LNCAP (cell line): ENCODE results near the gene MTNR1A.

Experiments used
- CTCF ChIP-seq: fragments of 450-650 bp; IDR thresholded peaks from 2 replicates; pipeline ENCODE4 v1.5.1; 2017; ENCODE audit warnings: mild to moderate bottlenecking

Gene MTNR1A

GRCh38 chr4:186560647-186561046 lies 5.3 kb upstream of the MTNR1A start:
- no peak for TF ChIP-seq CTCF

GRCh38 chr4:186557486-186557885 lies 2.1 kb upstream of the MTNR1A start:
- TF ChIP-seq CTCF: no peak

GRCh38 chr4:186557061-186557460 lies 1.7 kb upstream of the MTNR1A start:
- no peak for TF ChIP-seq CTCF

- peak; percentile 47 for TF ChIP-seq CTCF
These were observed 841 bp downstream of the MTNR1A start for GRCh38 chr4:186554539-186554913.

- no peak for TF ChIP-seq CTCF
These were observed 1.6 kb downstream of the MTNR1A start for GRCh38 chr4:186553717-186554116.

- TF ChIP-seq CTCF: no peak
These were observed 3.5 kb downstream of the MTNR1A start for GRCh38 chr4:186551849-186552248.

GRCh38 chr4:186545436-186545835 lies 9.9 kb downstream of the MTNR1A start:
- TF ChIP-seq CTCF: no peak

GRCh38 chr4:186543206-186543605 lies 12.2 kb downstream of the MTNR1A start:
- no peak for TF ChIP-seq CTCF
